ENCODE data around the gene NPHP1. TPM values are rescaled to one million over a fixed set of nuclear protein-coding genes. Genes with fewer than 3 reads are reported as not detected.

The NPHP1 gene
- total RNA-seq, 4 donors from 2014 or later = 0.55 to 0.95 (median 0.60) TPM; not detected in 1

DNA sequence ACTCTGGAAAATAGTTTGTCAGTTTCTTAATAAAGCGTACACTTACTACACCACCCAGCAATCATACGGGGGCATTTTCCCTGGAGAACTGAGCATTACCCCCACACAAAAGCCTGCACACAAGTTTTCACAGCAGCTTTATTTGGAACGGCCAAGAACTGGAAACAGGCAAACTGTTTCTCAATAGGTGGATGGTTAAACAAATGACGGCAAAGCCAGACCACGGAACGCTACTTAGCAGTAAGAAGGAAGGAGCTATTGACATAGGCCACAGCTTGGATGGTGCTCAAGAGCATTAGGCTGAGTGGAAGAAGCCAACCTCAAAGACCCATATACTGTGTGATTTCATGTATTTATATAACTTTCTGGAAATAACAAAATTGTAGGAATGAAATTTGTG lies 98.2 kb downstream of the NPHP1 start:
- in situ Hi-C loops (cut with MboI; ENCODE audit: low pct_ligation_motif_present in 1 of 4, low pct_unique_long_range_greater_than_20kb in 1 of 4, low sequenced_read_pairs in 3 of 4) (no loop called here), intact Hi-C loops (cut with DNase I; ENCODE audit: low total_unique reads) (no loop called here)
- Histone ChIP-seq H3K4me1 (peaks cover 18 to 63% (median 41%) of the 10 kb centered on the region in 4 donors), H3K27me3 (no peaks in the 10 kb centered on the region), H3K4me3 (peak overlapping the region in 1 of 4 donors; percentile 9), H3K36me3 (no peaks in the 10 kb centered on the region), H3K27ac (peak overlapping the region; percentile 78 to 92 (median 86)), H3K9me3 (no peaks in the 10 kb centered on the region)
- DNase-seq = no peak
- WGBS, 2 donors (ENCODE audit: low coverage in 1 of 2) = 49 to 57% methylated on average over 3 to 6 of the region's 6 CpGs
- TF ChIP-seq, protein P1, sequence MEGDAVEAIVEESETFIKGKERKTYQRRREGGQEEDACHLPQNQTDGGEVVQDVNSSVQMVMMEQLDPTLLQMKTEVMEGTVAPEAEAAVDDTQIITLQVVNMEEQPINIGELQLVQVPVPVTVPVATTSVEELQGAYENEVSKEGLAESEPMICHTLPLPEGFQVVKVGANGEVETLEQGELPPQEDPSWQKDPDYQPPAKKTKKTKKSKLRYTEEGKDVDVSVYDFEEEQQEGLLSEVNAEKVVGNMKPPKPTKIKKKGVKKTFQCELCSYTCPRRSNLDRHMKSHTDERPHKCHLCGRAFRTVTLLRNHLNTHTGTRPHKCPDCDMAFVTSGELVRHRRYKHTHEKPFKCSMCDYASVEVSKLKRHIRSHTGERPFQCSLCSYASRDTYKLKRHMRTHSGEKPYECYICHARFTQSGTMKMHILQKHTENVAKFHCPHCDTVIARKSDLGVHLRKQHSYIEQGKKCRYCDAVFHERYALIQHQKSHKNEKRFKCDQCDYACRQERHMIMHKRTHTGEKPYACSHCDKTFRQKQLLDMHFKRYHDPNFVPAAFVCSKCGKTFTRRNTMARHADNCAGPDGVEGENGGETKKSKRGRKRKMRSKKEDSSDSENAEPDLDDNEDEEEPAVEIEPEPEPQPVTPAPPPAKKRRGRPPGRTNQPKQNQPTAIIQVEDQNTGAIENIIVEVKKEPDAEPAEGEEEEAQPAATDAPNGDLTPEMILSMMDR (IDR thresholded peaks at IDR 0.05) = no peak
- TF ChIP-seq POLR2A (IDR thresholded peaks at IDR 0.05) (no peak), POLR2AphosphoS5 (IDR thresholded peaks at IDR 0.05) (no peak), EP300 (IDR thresholded peaks at IDR 0.05; ENCODE audit: low read depth) (no peak)

DNA sequence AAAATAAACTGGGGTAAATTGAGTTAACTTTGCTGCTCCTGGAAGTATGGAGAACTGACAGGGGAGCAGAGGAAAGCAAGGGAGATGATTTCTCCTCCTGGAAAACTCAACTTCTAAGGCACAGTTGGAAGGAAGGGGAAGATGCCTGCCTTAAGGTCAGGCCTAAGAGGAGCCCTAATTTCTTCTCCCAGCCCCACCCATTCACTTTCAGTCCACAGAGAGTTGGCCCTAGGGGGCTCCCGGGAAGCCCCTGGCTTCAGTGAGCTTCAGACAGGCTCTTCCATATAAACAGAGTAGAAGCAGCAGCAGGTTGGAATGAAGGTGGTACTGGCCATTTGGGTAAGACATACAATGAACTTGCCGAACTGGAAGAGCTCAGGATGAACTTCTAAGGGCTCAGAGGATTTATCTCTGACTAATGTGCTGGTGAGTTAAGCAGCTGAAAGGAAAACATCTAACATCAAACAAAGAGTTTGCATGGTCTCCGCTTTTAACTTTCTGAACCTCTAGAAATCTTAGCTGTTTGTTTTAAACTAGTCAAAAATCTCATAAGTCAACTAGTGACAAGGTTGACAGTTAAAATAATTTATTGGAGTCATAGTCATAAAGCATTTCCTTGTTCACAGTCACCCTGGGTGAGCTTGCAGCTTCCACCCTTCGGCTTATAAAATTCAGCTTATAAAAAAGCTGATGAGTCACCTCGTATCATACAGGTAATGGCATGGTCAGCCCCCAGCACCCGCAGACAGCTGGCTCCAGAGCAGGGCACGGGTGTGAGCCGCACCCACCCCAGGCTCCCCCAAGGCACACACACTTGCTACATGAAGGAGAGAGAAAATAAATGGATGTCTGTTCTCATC lies 99.0 kb downstream of the NPHP1 start:
- in situ Hi-C loops (cut with MboI; ENCODE audit: low pct_ligation_motif_present in 1 of 4, low pct_unique_long_range_greater_than_20kb in 1 of 4, low sequenced_read_pairs in 3 of 4) = no loop called here
- Histone ChIP-seq H3K36me3 (no peaks in the 10 kb centered on the region), H3K27ac (peak overlapping the region; percentile 78 to 92 (median 86)), H3K27me3 (no peaks in the 10 kb centered on the region), H3K4me3 (peak overlapping the region in 1 of 4 donors; percentile 16), H3K4me1 (peaks cover 26 to 71% (median 49%) of the 10 kb centered on the region in 4 donors), H3K9me3 (no peaks in the 10 kb centered on the region)
- TF ChIP-seq POLR2AphosphoS5 (IDR thresholded peaks at IDR 0.05) (peak in 2 of 3 donors; percentile 62 to 83), POLR2A (IDR thresholded peaks at IDR 0.05) (peak; percentile 71), EP300 (IDR thresholded peaks at IDR 0.05; ENCODE audit: low read depth) (peak; percentile 30)
- TF ChIP-seq, protein P1 (IDR thresholded peaks at IDR 0.05) = no peak
- intact Hi-C loops (cut with DNase I; ENCODE audit: low total_unique reads) = no loop called here
- peak; percentile 82 for DNase-seq
- 12 to 28% methylated on average over 3 to 8 of the region's 8 CpGs for WGBS, 2 donors (ENCODE audit: low coverage in 1 of 2)

DNA sequence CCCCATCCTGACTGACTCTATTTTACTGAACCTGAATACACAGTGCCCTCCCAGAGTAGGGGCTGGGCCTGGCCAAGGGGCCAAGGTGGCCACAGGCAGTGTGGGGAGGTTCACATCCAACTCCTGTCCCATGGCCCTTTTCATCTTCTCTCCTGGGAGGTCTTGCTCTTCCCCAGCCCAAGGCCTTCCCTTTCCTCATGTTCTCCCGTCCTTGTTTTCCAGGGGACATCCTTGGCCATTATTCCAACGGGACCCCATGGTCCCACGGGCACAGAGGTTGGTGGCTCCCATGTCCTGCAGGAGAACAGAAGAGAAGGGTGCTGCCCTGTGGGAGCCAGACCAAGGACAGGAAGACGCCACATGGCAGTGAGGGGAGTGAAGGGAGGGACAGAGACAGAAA lies 99.6 kb downstream of the NPHP1 start:
- intact Hi-C loops (cut with DNase I; ENCODE audit: low total_unique reads) (no loop called here), in situ Hi-C loops (cut with MboI; ENCODE audit: low pct_ligation_motif_present in 1 of 4, low pct_unique_long_range_greater_than_20kb in 1 of 4, low sequenced_read_pairs in 3 of 4) (no loop called here)
- no peak for DNase-seq
- H3K4me1 ChIP-seq = peaks cover 27 to 76% (median 53%) of the 10 kb centered on the region in 4 donors
- H3K36me3 ChIP-seq = no peaks in the 10 kb centered on the region
- H3K4me3 ChIP-seq = no peak overlapping the region
- peak overlapping the region; percentile 78 to 92 (median 86) for H3K27ac ChIP-seq
- H3K9me3 ChIP-seq = no peaks in the 10 kb centered on the region
- H3K27me3 ChIP-seq = no peaks in the 10 kb centered on the region
- TF ChIP-seq POLR2A (IDR thresholded peaks at IDR 0.05) (no peak), EP300 (IDR thresholded peaks at IDR 0.05; ENCODE audit: low read depth) (no peak), POLR2AphosphoS5 (IDR thresholded peaks at IDR 0.05) (no peak)
- TF ChIP-seq, protein P1 (IDR thresholded peaks at IDR 0.05) = no peak
- WGBS, 2 donors (ENCODE audit: low coverage in 1 of 2) = 51 to 77% methylated on average over 4 of the region's 4 CpGs

DNA sequence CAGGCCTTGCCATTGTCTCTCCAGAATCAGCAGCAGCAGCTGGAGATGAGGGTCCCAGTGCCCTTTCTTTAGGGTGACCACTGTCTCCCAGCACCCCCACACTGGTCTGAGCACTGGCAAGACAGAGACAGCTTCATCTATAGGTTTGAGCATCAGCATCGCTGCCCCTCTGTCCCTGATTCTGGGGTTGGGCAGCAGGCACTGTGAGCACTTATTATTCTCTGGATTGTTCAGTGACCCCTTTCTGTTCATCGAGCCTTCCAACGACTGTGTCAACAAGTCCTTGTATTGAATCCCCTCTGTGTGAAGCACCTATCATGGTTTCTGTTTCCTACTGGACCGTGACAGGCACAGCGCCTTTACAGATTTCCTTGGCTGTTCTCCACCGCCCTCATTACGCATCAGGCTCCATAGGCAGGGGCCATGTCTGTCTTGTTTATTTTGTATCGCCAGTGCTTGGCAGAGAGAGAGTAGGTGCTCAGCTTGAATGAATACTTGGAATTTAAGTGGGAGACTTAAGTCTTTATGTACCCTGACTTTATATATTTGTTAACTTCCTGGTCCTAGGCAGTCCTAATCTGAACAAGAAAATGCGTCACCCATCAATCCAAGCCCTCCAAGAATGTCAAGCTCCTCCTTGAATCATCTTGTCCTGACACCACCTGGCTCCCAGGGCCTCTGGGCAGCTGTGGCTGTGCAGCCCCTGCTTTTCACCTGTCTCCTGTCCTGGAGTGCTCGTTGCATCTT lies 100.6 kb downstream of the NPHP1 start:
- Histone ChIP-seq H3K36me3 (no peaks in the 10 kb centered on the region), H3K9me3 (no peaks in the 10 kb centered on the region), H3K27ac (peak overlapping the region; percentile 86 to 92 (median 86)), H3K4me1 (peaks cover 27 to 76% (median 53%) of the 10 kb centered on the region in 4 donors), H3K4me3 (no peak overlapping the region), H3K27me3 (no peaks in the 10 kb centered on the region)
- intact Hi-C loops (cut with DNase I; ENCODE audit: low total_unique reads) = no loop called here
- DNase-seq = no peak
- TF ChIP-seq POLR2A (IDR thresholded peaks at IDR 0.05) (no peak), POLR2AphosphoS5 (IDR thresholded peaks at IDR 0.05) (no peak), EP300 (IDR thresholded peaks at IDR 0.05; ENCODE audit: low read depth) (no peak)
- TF ChIP-seq, protein P1 (IDR thresholded peaks at IDR 0.05) = no peak
- WGBS, 2 donors (ENCODE audit: low coverage in 1 of 2) = 78 to 85% methylated on average over 8 to 10 of the region's 10 CpGs
- in situ Hi-C loops (cut with MboI; ENCODE audit: low pct_ligation_motif_present in 1 of 4, low pct_unique_long_range_greater_than_20kb in 1 of 4, low sequenced_read_pairs in 3 of 4) = no loop called here

Measured in transverse colon (tissue), 4 donors.